Osteocyte (in vitro differentiated cells): ENCODE data around the gene ALOX15. TPM values are rescaled to one million over a fixed set of nuclear protein-coding genes. Genes with fewer than 3 reads are reported as not detected.

Source experiments
- DNase-seq: peaks from one replicate; pipeline ENCODE4 v3.0.0; 2021; ENCODE audit warnings: mixed read lengths; ENCODE audit not compliant: unreplicated experiment; ENCODE audit errors: extremely low spot score
- H3K27ac Mint-ChIP-seq: one replicate; pipeline ENCODE4 v1.8.0; 2021; ENCODE audit warnings: mild to moderate bottlenecking, mixed read lengths; ENCODE audit not compliant: unreplicated experiment
- H3K27me3 Mint-ChIP-seq: one replicate; pipeline ENCODE4 v1.8.0; 2021; ENCODE audit warnings: mixed read lengths; ENCODE audit not compliant: unreplicated experiment
- H3K36me3 Mint-ChIP-seq: one replicate; pipeline ENCODE4 v1.8.0; 2021; ENCODE audit warnings: mixed read lengths; ENCODE audit not compliant: unreplicated experiment
- H3K4me1 Mint-ChIP-seq: one replicate; pipeline ENCODE4 v1.8.0; 2021; ENCODE audit warnings: mixed read lengths; ENCODE audit not compliant: unreplicated experiment
- H3K4me3 Mint-ChIP-seq: one replicate; pipeline ENCODE4 v1.8.0; 2021; ENCODE audit warnings: mild to moderate bottlenecking, moderate library complexity, mixed read lengths; ENCODE audit not compliant: unreplicated experiment
- H3K9me3 Mint-ChIP-seq: one replicate; pipeline ENCODE4 v1.8.0; 2021; ENCODE audit warnings: mixed read lengths; ENCODE audit not compliant: unreplicated experiment
- CTCF ChIP-seq: fragments of 200-600 bp; sonication (generic); IDR thresholded peaks from 2 replicates; pipeline ENCODE4 v1.5.0; 2021; ENCODE audit warnings: antibody characterized with exemption, mild to moderate bottlenecking, moderate library complexity
- total RNA-seq: library from RNA; stranded (reverse); gene quantifications from 2 replicates; pipeline ENCODE4 v1.2.1, GENCODE V29; 2021

Gene ALOX15
- total RNA-seq, 1 donor from 2014 or later: not detected

DNA sequence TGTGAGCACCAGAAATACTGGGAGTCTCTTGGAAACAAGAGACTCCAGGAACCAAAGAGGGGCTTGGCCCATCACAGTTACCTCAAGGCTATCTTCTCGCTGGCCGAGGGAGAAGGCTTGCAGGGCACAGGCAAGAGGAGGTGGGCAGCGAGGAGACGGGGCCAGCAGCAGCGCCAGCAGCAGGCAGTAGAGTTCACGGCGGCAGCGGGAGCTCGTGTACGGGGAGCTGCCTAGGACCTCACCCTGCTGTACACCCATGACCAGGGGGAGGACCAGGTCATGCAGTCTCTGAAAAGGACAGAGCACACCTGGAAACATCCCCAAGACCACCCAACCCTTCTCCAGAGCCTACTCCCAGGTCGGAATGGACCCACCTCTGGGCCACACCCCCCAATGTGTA, 31.7 kb upstream of the ALOX15 start:
- Mint-ChIP-seq H3K36me3 (peaks cover 44% of the 10 kb centered on the region), H3K27me3 (no peaks in the 10 kb centered on the region), H3K27ac (no peak overlapping the region), H3K4me3 (no peak overlapping the region), H3K9me3 (no peaks in the 10 kb centered on the region), H3K4me1 (peaks cover 1% of the 10 kb centered on the region)
- no peak for DNase-seq
- TF ChIP-seq CTCF: no peak

- Mint-ChIP-seq H3K36me3 (peaks cover 44% of the 10 kb centered on the region), H3K9me3 (no peaks in the 10 kb centered on the region), H3K27me3 (no peaks in the 10 kb centered on the region), H3K27ac (no peak overlapping the region), H3K4me3 (no peak overlapping the region), H3K4me1 (no peaks in the 10 kb centered on the region)
- no peak for DNase-seq
- no peak for TF ChIP-seq CTCF
Measured at GRCh38 chr17:4672751-4673150, 31.3 kb upstream of the ALOX15 start.

- Mint-ChIP-seq H3K27me3 (no peaks in the 10 kb centered on the region), H3K4me1 (no peaks in the 10 kb centered on the region), H3K9me3 (no peaks in the 10 kb centered on the region), H3K4me3 (no peak overlapping the region), H3K36me3 (peaks cover 44% of the 10 kb centered on the region), H3K27ac (no peak overlapping the region)
- TF ChIP-seq CTCF: no peak
- no peak for DNase-seq
Measured at GRCh38 chr17:4672055-4672630, 30.7 kb upstream of the ALOX15 start.

DNA sequence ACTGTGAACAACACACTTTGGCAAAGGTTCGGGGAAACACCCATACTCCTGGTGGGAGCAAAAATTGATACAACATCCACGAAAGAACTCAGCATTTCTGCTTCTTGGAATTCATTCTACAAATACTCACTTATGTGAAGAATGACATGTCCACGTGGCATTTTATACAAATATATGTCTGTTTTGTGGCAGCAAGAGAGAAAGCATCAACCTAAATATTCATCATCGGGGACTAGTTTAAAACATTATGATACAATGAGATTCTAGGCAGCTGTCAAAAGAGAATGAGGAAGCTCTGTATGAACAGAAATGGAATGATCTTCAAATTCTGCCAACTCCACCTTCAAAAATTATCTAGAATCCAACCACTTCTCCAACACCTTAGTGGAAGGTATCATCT, 25.7 kb upstream of the ALOX15 start:
- Mint-ChIP-seq H3K27me3 (peaks cover 3% of the 10 kb centered on the region), H3K9me3 (no peaks in the 10 kb centered on the region), H3K27ac (no peak overlapping the region), H3K4me1 (no peaks in the 10 kb centered on the region), H3K4me3 (no peak overlapping the region), H3K36me3 (peaks cover 18% of the 10 kb centered on the region)
- TF ChIP-seq CTCF: no peak
- DNase-seq: no peak

DNA sequence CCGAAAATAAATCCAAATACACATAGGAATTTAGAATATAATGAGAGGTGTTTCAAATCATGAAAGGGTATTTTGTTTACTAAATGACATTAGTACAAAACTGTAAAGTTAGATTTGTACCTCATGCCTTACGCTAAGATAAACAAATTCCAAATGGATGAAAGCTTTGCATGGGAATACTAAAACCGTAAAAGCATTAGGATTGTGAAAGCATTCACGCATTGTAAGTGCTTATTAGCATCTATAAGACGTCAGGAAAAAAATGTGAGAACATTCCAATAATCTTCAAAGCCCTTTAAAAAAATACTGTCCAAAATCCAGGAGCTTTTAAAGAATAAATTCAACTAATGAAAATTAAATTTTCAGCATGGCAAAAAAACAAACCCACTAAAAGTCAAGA, 24.8 kb upstream of the ALOX15 start:
- Mint-ChIP-seq H3K36me3 (peaks cover 15% of the 10 kb centered on the region), H3K9me3 (no peaks in the 10 kb centered on the region), H3K4me3 (no peak overlapping the region), H3K27ac (no peak overlapping the region), H3K27me3 (peaks cover 3% of the 10 kb centered on the region), H3K4me1 (no peaks in the 10 kb centered on the region)
- no peak for TF ChIP-seq CTCF
- DNase-seq: no peak
